Hepatic stellate cell (primary cell): ENCODE measurements around the gene EFHC1.
"Not testable (repeated sequence)": the region's sequence is repeated elsewhere in the genome, so short reads cannot be mapped to it uniquely, and the experiment has no call there.

Source experiments
- DNase-seq: peaks from one replicate; pipeline ENCODE4 v3.0.0; 2011; ENCODE audit warnings: low spot score

EFHC1 gene, protein sequence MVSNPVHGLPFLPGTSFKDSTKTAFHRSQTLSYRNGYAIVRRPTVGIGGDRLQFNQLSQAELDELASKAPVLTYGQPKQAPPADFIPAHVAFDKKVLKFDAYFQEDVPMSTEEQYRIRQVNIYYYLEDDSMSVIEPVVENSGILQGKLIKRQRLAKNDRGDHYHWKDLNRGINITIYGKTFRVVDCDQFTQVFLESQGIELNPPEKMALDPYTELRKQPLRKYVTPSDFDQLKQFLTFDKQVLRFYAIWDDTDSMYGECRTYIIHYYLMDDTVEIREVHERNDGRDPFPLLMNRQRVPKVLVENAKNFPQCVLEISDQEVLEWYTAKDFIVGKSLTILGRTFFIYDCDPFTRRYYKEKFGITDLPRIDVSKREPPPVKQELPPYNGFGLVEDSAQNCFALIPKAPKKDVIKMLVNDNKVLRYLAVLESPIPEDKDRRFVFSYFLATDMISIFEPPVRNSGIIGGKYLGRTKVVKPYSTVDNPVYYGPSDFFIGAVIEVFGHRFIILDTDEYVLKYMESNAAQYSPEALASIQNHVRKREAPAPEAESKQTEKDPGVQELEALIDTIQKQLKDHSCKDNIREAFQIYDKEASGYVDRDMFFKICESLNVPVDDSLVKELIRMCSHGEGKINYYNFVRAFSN

DNA sequence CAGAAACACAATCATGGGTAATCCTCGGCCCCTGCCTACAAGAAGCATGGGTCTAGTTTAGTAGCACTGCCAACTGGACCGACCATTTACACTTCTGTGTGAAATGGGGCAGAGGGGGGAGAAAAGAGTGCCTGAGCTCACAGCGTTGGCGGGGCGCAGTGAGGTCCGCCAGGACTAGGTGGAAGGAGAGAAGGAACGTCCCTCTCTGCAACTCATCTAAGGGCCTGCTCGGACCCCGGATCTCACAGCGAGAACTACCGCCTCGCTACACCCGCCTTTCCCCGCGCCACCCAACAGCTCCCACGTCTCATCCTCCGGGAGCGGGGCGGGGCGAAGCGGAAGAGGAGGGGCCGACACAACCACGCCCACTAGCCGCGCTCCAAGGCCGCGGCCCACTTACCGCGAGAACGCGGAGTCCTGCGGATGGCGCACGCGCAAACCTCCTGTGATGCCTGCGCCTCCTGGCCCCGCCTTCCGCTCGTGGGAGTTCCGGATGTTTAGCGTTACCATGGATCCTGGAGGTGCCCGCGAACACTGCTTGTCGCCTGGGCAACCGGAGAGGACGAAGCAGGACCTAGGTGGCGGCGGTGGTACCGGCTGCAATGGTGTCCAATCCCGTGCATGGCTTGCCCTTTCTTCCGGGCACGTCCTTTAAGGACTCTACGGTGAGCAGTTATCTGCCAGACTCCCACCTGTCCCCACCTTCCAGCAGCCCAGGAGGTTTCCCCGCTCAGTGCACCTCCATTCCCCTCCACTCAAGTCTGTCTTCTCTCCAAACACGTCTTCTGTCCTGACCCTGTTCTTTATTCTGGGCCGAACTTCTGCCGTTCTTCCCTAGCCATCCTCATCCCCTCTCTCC, at the start of gene EFHC1:
EFHC1 (plus strand) TSS at position 534 of the 859 bp plus-strand sequence; CDS start at position 603, 69 bp downstream.
- DNase-seq, result peak; percentile 93

DNA sequence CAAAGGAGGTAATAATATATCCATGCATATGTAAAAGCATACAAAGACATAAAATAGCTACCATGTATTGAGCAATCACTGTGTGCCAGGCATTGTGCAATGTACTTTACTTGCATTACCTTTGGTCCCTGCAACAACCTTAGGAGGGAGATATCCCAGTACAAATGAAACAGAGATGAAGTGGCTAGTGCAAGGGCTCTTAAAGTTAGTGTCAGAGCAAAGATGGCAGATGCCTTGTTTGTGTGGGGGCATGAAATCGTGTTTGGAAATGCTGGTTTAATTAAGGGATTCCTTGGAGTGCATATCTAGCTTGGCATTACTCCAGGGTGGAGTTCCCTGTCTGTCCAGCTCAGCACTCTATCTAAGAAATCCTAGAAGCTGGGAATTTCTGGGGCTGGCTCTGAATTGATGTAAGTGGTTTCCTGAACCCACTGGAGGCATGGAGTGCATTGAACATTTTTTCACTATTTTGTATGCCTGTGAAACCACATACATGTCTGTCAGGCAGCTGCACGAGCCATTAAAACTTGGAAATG, 48.4 kb upstream of the EFHC1 start:
- no peak for DNase-seq

DNA sequence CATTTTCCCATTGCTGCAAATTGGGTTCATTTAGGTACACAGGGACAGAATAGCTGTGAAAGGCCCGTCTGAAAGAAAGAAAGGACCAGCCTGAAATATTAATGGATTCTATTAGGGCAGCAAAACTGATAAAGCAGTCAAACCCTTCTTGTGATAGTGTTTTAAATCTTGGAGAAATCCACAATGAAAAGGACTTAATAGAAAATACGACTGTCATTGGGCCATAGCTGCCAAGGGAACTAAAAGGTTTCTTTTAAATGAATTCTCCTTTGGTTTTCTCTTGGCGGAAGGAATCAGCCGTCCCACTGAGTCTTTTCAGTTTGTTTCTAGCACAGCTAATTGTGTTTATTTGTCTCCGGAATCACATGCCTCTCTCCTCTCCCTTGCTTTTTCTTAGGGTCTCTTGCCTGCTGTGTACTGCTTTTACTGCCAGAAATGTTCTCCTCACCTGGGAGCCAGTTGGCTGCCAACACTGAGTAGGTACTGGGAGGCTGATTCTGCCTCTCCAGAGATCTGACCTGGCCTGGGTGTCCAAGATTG, 46.9 kb upstream of the EFHC1 start:
- no peak for DNase-seq

- no peak for DNase-seq
Observed at GRCh38 chr6:52374247-52374646, 45.9 kb upstream of the EFHC1 start.

GRCh38 chr6:52375780-52376556, 44.2 kb upstream of the EFHC1 start:
- DNase-seq, result no peak

DNA sequence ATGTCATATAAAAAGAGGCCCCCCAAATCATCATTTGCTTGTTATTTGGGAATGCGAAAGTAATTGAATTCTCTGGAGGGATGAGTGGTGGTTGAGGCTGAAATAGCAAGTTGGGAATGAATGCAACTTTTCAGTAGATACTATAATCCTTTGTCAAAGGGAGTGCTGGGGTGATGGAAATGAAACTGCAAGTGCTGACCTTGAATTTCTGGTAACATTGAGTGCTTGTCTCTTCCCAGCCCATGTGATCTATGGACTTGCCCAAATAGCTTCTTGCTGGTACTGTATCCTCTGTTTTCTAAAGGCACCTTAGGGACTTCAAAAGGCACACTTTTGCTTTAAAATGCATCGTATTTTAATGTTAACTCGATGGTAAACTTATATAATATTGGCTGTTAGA, 43.4 kb upstream of the EFHC1 start:
- DNase-seq, result no peak

GRCh38 chr6:52377538-52378221, 42.5 kb upstream of the EFHC1 start:
- DNase-seq, result no peak

DNA sequence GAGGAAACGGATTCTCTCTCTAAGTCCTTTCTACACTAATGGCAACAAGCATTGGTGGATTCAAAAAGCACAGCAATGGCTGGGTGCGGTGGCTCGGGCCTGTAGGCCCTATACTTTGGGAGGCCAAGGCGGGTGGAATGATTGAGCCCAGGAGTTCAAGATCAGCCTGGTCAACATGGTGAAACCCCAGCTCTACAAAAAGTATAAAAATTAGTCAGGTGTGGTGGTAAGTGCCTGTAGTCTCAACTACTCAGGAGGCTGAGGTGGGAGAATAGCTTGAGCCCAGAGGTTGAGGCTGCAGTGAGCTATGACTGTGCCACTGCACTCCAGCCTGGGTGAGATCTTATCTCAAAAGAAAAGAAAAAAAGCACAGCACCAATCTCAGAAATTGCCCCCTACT, 38.9 kb upstream of the EFHC1 start:
- no peak for DNase-seq

DNA sequence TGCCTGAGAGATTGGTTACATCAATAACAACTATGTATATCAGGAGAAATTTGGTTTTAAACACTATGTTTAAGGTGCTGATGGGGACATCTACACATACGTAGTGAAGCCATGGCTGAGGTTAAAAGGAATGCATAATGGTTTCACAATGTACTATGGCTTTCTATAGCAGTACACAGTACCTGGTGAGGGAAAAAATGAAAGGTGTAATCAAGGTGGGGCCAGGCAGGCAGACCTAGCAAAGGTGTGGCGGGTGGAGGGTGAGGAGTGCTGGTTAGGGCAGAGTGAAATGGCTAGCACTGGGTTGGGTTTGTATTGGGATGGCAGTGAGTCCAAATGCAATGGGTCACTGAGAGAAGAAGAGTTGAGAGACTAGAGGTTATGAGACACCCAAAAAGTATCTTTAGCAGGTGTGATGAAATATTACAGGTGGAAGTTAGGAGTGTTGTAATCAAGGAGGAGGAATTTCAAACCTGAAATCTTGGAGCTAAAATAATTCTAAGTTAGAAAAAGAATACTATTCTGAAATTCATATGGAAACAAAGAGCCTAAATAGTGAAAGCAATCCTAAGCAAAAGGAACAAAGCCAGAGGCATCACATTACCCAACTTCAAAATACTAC, 35.9 kb upstream of the EFHC1 start:
- DNase-seq, result no peak

- DNase-seq, result no peak
Observed at GRCh38 chr6:52385074-52385473, 35.1 kb upstream of the EFHC1 start.

DNA sequence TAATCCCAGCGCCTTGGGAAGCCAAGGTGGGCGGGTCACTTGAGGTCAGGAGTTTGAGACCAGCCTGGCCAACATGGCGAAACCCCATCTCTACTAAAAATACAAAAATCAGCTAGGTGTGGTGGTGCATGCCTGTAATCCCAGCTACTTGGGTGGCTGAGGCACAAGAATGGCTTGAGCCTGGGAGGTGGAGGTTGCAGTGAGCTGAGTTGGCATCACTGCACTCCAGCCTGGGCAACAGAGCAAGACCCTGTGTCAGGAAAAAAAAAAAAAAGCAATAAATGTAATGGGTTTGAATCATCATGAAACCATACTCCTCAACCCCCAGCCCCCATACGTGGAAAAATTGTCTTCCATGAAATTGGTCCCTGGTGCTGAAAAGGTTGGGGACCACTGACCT, 32.0 kb upstream of the EFHC1 start:
- not testable (repeated sequence) for DNase-seq

GRCh38 chr6:52388790-52389189, 31.4 kb upstream of the EFHC1 start:
- no peak for DNase-seq

GRCh38 chr6:52389264-52389625, 30.9 kb upstream of the EFHC1 start:
- DNase-seq, result no peak

DNA sequence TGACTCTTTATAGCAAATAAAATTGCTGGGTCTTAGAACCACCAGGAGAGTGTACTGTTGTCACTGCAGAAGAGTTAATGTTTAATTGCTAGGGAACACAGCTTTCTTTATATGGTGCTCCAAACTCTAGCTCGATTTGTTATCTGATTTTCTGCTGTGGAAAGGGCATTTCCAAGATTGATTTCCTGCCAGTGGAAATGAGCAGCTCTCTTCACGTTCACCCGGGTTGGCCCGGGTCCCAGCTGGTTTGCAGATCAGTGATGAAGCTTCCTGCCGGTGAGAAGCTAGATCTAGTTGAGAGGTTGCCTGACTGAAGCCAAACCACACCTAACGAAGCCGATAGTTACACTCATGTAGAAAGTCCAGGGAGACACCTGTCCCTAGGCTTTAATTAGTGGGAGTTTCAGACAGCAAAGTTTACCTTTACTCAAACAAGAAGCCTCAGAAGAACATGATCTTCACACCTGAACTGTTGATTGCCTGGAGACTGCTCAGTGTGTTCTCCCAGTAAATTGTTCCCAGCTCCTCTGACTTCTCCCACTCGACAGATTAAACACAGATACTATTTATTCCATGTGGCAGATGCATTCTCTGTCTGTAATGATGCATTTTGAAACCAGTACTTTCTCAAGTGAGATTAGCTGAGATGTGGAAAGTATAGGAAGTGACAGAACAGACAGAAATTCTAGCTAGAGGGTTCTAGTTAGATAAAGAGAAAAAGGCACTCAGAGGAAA, 30.3 kb upstream of the EFHC1 start:
- no peak for DNase-seq

GRCh38 chr6:52390361-52390727, 29.8 kb upstream of the EFHC1 start:
- DNase-seq, result no peak

GRCh38 chr6:52391599-52391998, 28.5 kb upstream of the EFHC1 start:
- no peak for DNase-seq

GRCh38 chr6:52392944-52393343, 27.2 kb upstream of the EFHC1 start:
- no peak for DNase-seq

GRCh38 chr6:52393780-52394179, 26.4 kb upstream of the EFHC1 start:
- DNase-seq, result no peak

DNA sequence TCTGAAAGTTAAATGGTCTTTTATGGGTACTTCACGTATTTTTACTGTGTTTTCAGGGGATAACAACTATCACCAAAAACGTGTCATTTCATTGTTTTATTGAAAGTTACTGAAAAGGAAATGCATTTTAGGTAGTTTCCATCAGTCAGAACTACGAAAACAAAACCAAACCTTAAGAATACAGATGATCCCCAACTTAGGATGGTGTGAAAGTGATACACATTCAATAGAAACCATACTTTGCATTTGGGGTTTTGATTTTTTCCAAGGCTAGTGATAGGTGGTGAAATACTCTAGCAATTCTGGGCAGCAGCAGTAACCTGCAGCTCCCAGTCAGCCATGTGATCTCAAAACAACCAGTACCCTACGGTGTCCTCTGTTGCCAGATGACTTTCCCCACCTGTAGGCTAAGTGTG, 25.9 kb upstream of the EFHC1 start:
- DNase-seq, result no peak

DNA sequence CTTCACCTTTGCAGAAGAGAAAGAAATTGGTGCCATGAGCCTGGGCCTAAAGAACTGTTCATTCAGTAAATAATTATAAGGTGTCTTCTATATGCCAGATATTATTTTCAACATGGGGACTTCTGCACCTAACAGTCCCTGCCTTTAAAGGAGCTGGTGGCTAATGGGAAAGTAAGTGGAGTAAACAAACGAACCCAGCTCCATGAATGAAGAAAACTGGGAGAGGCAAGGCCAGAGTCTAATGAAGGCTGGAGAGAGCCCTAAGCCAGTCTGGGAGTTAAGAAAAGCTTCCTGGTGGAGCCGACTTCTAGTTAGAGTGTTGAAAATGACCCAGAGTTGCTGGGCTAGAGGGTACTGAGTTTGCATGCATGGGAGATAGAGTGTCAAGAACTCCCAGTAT, 24.2 kb upstream of the EFHC1 start:
- DNase-seq, result no peak
